ENCODE measurements around the gene PCNX2. TPM values are rescaled to one million over a fixed set of nuclear protein-coding genes. Genes with fewer than 3 reads are reported as not detected.
"Not testable (repeated sequence)": the region's sequence is repeated elsewhere in the genome, so short reads cannot be mapped to it uniquely, and the experiment has no call there.

Gene PCNX2
- total RNA-seq, 1 donor from 2014 or later, result 5.5 TPM

- DNase-seq (ENCODE audit: extremely low read depth, low read depth, low spot score), result no peak
These were observed 62.0 kb downstream of the PCNX2 start for GRCh38 chr1:233233508-233234040.

- DNase-seq (ENCODE audit: extremely low read depth, low read depth, low spot score), result no peak
These were observed 65.5 kb downstream of the PCNX2 start for GRCh38 chr1:233230011-233230410.

GRCh38 chr1:233229288-233229687 is 66.2 kb downstream of the PCNX2 start:
- no peak for DNase-seq (ENCODE audit: extremely low read depth, low read depth, low spot score)

GRCh38 chr1:233227930-233228465 is 67.5 kb downstream of the PCNX2 start:
- DNase-seq (ENCODE audit: extremely low read depth, low read depth, low spot score), result no peak

DNA sequence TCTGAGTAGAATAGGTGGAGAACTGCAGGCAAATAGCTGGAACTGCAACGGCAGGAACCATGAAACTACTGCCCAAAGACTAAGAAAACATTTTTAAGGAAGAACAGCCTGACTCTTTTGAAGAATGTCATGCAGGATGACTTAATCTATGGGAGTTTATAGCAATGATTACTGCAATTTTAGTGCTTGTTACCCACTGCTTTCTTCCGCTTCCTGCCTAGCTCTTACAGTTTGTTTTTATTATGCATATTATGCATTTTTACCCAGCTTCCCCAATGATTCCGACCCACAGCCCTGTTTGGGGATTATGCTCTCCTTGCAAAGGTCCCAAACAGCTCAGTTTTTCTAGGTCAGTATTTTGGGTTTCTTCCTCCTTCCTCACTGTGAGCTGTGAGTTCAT is 71.2 kb downstream of the PCNX2 start:
- DNase-seq (ENCODE audit: extremely low read depth, low read depth, low spot score), result no peak

- no peak for DNase-seq (ENCODE audit: extremely low read depth, low read depth, low spot score)
These were observed 77.7 kb downstream of the PCNX2 start for GRCh38 chr1:233217832-233218231.

- DNase-seq (ENCODE audit: extremely low read depth, low read depth, low spot score), result no peak
These were observed 79.5 kb downstream of the PCNX2 start for GRCh38 chr1:233216009-233216408.

DNA sequence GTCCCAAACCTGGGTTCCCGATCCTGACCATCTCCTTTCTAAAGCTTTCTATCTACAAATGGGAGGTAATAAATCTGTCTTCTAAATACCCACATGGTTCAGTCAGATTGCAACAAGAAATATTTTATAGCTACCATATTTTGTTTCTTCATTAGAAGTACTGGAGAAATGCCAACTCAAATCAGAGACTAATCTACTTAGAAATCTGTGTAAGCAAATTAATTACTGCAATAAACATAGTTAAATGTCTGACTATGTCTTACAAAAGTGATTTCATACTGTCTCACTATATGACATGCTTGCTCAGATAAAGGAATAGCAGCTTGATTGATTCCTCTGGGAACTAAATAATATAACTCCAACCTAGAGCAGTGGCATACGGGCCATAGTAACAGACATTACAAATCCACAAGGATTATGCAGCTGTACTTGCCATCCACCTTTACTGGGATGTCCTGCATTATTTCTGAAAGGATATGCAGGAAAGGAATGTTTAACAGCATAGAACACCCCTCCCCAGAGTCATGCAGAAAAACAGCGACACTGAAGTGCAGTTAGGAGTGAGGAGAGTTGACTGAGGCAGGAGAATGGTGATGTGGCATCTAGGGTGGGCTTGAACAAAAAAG is 80.3 kb downstream of the PCNX2 start:
- DNase-seq (ENCODE audit: extremely low read depth, low read depth, low spot score), result no peak

DNA sequence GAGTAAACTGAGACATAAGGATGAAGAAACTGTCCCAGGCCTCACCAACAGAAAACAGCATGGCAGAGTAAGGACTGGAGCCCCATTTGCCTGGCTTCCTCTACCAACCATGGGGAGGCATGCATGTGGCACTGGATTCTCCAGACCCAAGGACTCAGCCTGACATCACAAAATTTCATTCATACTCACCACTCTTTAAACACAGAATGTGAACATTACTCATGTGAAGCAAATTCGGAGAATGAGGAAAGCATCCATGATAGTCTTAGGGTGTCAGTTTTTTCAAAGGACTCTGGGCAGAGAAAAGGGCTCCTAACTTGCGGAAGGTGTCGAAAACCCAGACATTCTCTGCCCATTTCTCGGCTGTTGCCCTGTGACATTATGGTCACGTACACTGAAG is 83.9 kb downstream of the PCNX2 start:
- DNase-seq (ENCODE audit: extremely low read depth, low read depth, low spot score), result no peak

DNA sequence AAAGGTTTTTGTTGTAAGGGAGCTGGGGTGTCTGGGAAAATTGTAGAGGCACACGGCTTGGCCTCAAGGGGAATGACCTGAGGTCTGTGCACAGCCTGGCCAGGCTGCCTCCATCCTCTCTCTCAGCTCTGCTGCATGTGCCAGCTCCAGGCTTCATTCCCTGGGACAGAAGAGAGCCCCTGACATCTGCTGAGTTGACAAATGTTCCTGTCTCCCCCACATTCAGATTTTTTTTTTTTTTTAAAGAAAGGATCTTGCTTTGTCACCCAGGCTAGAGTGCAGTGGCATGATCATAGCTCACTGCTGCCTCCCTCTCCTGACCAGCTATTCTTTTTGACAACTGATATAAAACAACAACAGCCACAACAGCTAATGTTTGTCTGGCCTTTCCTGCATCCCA is 84.4 kb downstream of the PCNX2 start:
- no peak for DNase-seq (ENCODE audit: extremely low read depth, low read depth, low spot score)

- DNase-seq (ENCODE audit: extremely low read depth, low read depth, low spot score), result no peak
These were observed 86.0 kb downstream of the PCNX2 start for GRCh38 chr1:233209481-233209880.

DNA sequence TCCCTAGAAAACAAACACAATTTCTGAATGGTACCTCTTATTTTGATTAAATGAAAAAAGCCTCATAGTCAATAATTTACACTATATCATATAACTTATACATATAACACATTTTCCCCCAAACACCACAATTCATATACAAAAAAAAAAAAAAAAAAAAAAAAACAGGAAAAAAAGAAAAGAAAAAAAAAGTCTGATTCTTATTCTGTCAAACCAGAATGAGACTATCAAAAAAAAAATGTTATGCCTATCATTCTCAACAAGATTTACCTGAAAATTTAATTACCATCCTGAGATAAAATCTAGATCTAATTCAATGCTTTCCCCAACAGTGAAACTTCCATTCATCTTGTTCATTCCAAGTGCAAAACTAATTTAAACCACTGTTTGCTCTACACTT is 86.8 kb downstream of the PCNX2 start:
- no peak for DNase-seq (ENCODE audit: extremely low read depth, low read depth, low spot score)

DNA sequence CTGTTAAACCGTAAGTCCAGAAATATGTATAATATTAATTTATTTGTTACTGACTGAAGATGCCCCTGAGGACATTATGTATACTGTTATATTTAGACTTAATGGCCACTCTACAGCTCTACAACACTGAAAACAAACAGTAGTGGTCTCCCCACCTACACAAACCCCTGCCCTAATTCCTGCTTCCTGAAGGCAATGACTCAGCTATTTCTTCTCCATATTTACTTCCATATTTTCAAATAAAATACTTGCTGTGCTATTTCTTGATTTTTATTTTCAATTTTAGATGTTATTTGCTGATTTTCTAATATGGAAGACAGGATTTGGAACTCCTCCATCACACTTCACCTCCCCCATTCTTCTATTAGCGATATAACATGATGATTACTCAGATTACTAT is 97.6 kb downstream of the PCNX2 start:
- DNase-seq (ENCODE audit: extremely low read depth, low read depth, low spot score), result no peak

DNA sequence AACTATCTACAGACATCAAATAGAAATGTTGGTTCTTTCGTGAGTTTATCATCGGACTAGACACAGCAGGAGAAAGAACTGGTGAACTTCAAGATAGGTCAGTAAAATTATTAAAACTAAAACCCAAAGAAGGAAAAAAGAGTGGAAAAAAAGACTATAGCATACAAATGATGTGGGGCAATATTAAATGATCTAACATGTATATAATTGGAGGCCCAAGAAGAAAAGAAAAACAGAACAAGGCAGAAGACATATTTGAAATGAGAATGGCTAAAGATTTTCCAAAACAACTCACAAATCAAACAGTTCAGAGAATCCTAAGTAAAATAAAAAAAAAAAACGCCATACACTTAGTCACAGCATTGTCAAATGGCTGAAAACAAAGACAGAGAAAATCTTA is 101.8 kb downstream of the PCNX2 start:
- DNase-seq (ENCODE audit: extremely low read depth, low read depth, low spot score), result no peak

GRCh38 chr1:233190987-233191386 is 104.5 kb downstream of the PCNX2 start:
- DNase-seq (ENCODE audit: extremely low read depth, low read depth, low spot score), result no peak

DNA sequence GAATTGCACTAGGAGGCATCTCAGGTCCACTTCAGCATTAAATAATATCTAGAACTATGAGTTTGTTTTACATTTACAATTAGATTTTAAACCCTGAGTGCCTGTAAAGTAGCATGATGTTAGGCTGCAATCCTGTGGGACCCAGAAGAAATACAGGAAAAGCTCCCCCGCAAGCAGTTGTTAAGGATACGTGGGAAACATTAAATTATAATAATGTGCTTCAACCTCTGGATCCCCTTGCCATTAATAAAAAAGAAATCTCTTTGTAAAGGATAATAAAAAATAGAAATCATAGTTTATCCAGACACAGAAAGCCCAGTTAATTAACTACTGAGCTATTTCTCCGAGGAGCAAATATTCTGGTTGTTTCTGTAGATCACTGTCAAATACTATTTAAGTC is 106.0 kb downstream of the PCNX2 start:
- no peak for DNase-seq (ENCODE audit: extremely low read depth, low read depth, low spot score)

- no peak for DNase-seq (ENCODE audit: extremely low read depth, low read depth, low spot score)
These were observed 107.5 kb downstream of the PCNX2 start for GRCh38 chr1:233188061-233188460.

DNA sequence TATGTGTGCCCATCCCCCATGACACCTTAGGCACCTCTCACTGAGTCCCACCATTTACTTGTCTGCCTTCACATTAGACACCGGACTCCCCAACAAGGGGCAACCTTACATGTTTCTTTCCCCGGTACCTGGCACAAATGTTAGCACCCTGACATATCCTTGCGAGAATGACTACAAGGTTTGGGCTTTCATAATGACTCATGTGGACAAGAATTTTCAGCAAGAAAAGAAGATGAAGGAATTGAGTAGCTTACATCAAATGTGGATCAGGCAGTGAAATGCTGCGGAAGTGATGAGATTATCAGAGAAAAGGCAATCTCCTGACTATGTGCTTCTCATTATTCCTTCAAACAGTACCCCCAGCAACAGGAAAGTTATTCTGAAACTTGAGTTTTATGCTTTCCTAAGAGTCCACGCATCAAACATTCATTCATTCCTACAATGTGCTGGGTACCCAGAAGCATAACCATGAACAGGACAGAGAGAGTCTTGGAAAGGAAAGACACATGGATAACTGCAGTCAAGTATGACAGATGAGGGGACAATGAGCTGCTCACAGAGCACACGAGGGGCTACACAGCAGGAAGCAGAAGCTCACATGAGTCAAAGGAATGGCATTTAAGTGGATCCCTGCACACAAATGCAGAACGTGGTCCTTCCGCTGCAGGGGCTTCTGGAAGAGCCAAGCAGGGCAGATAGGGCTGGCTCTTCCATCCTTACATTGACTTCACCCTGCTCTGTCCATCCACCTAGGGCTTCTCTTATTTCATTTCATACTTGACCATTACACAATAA is 112.1 kb downstream of the PCNX2 start:
- no peak for DNase-seq (ENCODE audit: extremely low read depth, low read depth, low spot score)

- DNase-seq (ENCODE audit: extremely low read depth, low read depth, low spot score), result no peak
These were observed 112.9 kb downstream of the PCNX2 start for GRCh38 chr1:233182587-233182986.

DNA sequence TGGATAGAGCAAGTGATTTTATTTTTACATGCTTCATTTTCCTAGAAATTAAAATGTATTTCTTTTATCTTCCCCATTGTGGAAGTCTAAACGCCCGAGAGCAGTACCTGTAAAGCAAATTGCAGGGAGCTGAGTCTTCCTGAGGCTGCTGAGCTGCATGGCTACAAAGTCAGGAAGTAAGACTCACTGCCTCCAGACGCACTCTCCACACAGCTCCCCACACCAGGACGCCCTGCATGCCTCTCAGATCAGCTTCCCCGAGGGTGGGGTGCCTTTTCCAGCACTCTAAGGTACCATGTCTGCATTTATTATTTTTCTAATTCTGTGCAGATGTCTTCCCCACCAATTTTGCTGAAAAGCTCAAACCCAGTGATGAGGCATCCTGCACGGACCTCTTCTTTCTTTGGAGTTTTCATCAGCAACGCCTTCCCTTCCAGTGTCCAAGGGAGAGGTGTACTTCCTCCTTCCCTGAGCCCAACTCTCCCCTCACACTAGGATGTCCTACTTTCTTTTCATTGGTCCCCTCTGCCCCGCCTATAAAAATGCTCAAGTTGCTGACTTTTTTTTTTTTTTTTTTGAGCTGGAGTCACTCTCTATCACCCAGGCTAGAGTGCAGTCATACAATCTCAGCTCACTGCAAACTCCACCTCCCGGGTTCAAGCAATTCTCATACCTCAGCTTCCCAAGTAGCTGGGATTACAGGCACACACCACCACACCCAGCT is 114.7 kb downstream of the PCNX2 start:
- no peak for DNase-seq (ENCODE audit: extremely low read depth, low read depth, low spot score)

GRCh38 chr1:233179638-233180037 is 115.9 kb downstream of the PCNX2 start:
- DNase-seq (ENCODE audit: extremely low read depth, low read depth, low spot score), result not testable (repeated sequence)
